Neural progenitor cell (in vitro differentiated cells): ENCODE measurements around the gene GPR82.

ENCODE experiments used
- CTCF ChIP-seq: fragments of 200-600 bp; sonication (generic); IDR thresholded peaks from 2 replicates; pipeline ENCODE4 v1.5.1; 2017; ENCODE audit warnings: antibody characterized with exemption, mild to moderate bottlenecking
- EZH2 ChIP-seq: fragments of 200-600 bp; sonication (generic); IDR thresholded peaks from 2 replicates; pipeline ENCODE4 v1.6.1; 2017; ENCODE audit warnings: antibody characterized with exemption, mild to moderate bottlenecking, moderate library complexity

GRCh38 chrX:41705680-41706374 is 18.2 kb upstream of the GPR82 start:
- TF ChIP-seq CTCF = no peak
- TF ChIP-seq EZH2 = no peak
